HEK293T (cell line): ENCODE results near the gene MTIF2.

ENCODE experiments used
- CTCF ChIA-PET: fragments of 350-600 bp; formaldehyde crosslinking; extraction: SDS; loops from one replicate; lab custom pipeline; 2021; ENCODE audit warnings: antibody characterized with exemption, inconsistent platforms; lab: Yijun Ruan, JAX
- POLR2A ChIA-PET: fragments of 350-600 bp; formaldehyde crosslinking; extraction: SDS; loops from one replicate; lab custom pipeline; 2020; ENCODE audit warnings: antibody characterized with exemption, inconsistent platforms; lab: Yijun Ruan, JAX
- DNase-seq: peaks from one replicate; pipeline ENCODE4 v3.0.0; 2012; ENCODE audit warnings: mixed read lengths; ENCODE audit errors: extremely low spot score
- ARNT ChIP-seq: fragments of 450-650 bp; IDR thresholded peaks from 2 replicates; pipeline ENCODE4 v1.6.1; 2017; ENCODE audit warnings: mild to moderate bottlenecking
- BHLHE40 ChIP-seq: fragments of 450-650 bp; IDR thresholded peaks from 2 replicates; pipeline ENCODE4 v1.6.1; 2016; ENCODE audit warnings: mild to moderate bottlenecking, moderate library complexity, borderline replicate concordance
- CTBP1 ChIP-seq: fragments of 450-650 bp; IDR thresholded peaks from 2 replicates; pipeline ENCODE4 v1.6.1; 2016; ENCODE audit warnings: borderline replicate concordance
- ELF4 ChIP-seq: fragments of 450-650 bp; IDR thresholded peaks from 2 replicates; pipeline ENCODE4 v1.6.1; 2017; ENCODE audit warnings: antibody characterized with exemption
- FOXA1 ChIP-seq: fragments of 450-650 bp; IDR thresholded peaks from 2 replicates; pipeline ENCODE4 v1.6.1; 2016; ENCODE audit warnings: mild to moderate bottlenecking
- FOXK2 ChIP-seq: fragments of 450-650 bp; IDR thresholded peaks from 2 replicates; pipeline ENCODE4 v1.6.1; 2016; ENCODE audit warnings: mild to moderate bottlenecking
- FOXM1 ChIP-seq: fragments of 450-650 bp; IDR thresholded peaks from 2 replicates; pipeline ENCODE4 v1.6.1; 2017; ENCODE audit warnings: mild to moderate bottlenecking, borderline replicate concordance
- HDGF ChIP-seq: fragments of 450-650 bp; IDR thresholded peaks from 2 replicates; pipeline ENCODE4 v1.6.1; 2017; ENCODE audit warnings: antibody characterized with exemption, borderline replicate concordance
- L3MBTL2 ChIP-seq: fragments of 450-650 bp; conservative IDR thresholded peaks from 2 replicates; pipeline ENCODE4 v1.6.1; 2016; ENCODE audit warnings: mild to moderate bottlenecking
- LEF1 ChIP-seq: fragments of 450-650 bp; IDR thresholded peaks from 2 replicates; pipeline ENCODE4 v1.6.1; 2017; ENCODE audit warnings: mild to moderate bottlenecking, borderline replicate concordance
- NFRKB ChIP-seq: fragments of 450-650 bp; IDR thresholded peaks from 2 replicates; pipeline ENCODE4 v1.6.1; 2016; ENCODE audit warnings: mild to moderate bottlenecking, moderate library complexity
- SP1 ChIP-seq: fragments of 450-650 bp; IDR thresholded peaks from 2 replicates; pipeline ENCODE4 v1.6.1; 2017
- SUZ12 ChIP-seq: fragments of 450-650 bp; IDR thresholded peaks from 2 replicates; pipeline ENCODE4 v1.6.1; 2016; ENCODE audit warnings: mild to moderate bottlenecking
- TARDBP ChIP-seq: fragments of 450-650 bp; IDR thresholded peaks from 2 replicates; pipeline ENCODE4 v1.6.1; 2016
- ZNF384 ChIP-seq: fragments of 450-650 bp; IDR thresholded peaks from 2 replicates; pipeline ENCODE4 v1.6.1; 2016
- TF ChIP-seq, protein P1 (sequence below): fragments of 450-650 bp; IDR thresholded peaks from 2 replicates; pipeline ENCODE4 v1.6.1; 2016

MTIF2 gene, protein sequence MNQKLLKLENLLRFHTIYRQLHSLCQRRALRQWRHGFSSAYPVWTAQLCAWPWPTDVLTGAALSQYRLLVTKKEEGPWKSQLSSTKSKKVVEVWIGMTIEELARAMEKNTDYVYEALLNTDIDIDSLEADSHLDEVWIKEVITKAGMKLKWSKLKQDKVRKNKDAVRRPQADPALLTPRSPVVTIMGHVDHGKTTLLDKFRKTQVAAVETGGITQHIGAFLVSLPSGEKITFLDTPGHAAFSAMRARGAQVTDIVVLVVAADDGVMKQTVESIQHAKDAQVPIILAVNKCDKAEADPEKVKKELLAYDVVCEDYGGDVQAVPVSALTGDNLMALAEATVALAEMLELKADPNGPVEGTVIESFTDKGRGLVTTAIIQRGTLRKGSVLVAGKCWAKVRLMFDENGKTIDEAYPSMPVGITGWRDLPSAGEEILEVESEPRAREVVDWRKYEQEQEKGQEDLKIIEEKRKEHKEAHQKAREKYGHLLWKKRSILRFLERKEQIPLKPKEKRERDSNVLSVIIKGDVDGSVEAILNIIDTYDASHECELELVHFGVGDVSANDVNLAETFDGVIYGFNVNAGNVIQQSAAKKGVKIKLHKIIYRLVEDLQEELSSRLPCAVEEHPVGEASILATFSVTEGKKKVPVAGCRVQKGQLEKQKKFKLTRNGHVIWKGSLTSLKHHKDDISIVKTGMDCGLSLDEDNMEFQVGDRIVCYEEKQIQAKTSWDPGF

DNA sequence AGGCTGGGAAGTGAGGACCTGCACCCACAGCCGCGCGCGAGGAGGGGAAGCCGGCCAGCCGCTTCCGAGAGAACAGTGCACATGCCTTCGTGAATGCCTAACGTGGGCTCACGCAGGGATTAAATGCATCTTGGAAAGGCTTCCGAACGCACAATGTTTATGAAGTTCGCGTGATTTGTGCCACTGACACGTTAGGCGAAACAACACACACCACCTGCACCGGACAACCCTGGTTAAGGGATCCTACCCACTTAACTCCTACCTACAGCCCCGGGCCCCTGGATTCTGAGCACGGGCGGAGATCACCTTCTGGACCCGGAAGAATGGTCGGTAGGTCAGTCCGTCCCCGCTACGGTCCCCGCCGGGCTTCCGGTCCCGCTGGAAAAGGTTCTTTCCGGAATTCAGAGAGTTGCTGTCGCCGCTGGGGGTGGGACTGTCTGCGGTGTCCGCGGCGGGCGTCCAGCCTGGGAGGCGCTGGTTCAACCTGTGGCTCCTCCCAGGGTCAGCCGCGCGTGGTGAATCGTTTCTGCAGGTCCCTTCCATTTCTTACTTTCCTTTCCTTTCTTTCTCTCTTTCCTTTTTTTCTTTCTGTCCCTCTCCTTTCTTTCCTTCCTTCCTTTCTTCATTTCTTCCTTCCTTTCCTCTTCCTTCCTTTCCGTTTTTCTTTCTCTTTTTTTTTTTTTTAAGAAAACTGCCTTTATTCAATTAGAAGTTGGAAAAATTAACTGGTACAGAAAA, at the start of gene MTIF2:
TSS of gene MTIF2 (minus strand) at position 325 of the 738 bp plus-strand sequence. CDS start 5,373 bp downstream, outside the sequence.
- ChIA-PET CTCF (no interaction called here), POLR2A (interaction anchor here (0.8 to 1.6 kb wide), 6 partner anchors 11 to 349 kb away, joined by 3 to 9 read pairs (median 4); partner anchors contain the start of genes CLHC1, PPP4R3B and RPS27A)
- TF ChIP-seq L3MBTL2 (peak; percentile 56; the same call in 1 of the 2 replicates), LEF1 (no peak; the same call in 1 of the 2 replicates), ELF4 (peak; percentile 73), SUZ12 (no peak), FOXM1 (no peak; the same call in 1 of the 2 replicates), CTBP1 (peak; percentile 43), NFRKB (no peak), FOXA1 (no peak), ARNT (no peak), SP1 (no peak), HDGF (no peak)
- TF ChIP-seq, protein P1, sequence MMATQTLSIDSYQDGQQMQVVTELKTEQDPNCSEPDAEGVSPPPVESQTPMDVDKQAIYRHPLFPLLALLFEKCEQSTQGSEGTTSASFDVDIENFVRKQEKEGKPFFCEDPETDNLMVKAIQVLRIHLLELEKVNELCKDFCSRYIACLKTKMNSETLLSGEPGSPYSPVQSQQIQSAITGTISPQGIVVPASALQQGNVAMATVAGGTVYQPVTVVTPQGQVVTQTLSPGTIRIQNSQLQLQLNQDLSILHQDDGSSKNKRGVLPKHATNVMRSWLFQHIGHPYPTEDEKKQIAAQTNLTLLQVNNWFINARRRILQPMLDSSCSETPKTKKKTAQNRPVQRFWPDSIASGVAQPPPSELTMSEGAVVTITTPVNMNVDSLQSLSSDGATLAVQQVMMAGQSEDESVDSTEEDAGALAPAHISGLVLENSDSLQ, result peak; percentile 73
- peak; percentile 90 for DNase-seq

DNA sequence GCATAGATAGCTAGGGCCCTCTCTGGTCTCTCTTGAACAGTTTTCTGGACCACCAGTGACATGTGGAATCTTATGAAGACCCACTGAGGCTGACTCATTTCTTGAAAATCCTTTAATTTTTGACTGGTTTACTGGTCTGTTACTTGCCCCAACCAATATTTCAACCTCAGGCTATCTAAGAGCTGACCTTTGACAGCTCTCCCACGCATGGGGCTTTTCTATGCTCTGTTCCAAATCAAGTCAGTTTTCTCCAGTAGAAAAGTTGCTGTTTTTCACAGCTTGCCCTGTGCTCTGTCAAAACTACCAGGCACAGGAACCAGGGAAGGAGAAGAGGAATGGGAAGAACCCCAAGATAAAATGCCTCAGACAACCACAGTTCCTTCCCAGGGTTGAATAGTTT, 46.0 kb upstream of the MTIF2 start:
- ChIA-PET POLR2A (no interaction called here), CTCF (no interaction called here)
- DNase-seq, result no peak
- TF ChIP-seq CTBP1, result no peak
- TF ChIP-seq FOXA1, result no peak
- TF ChIP-seq ZNF384, result no peak
- no peak for TF ChIP-seq ELF4
- no peak for TF ChIP-seq FOXM1
- no peak for TF ChIP-seq SP1
- no peak for TF ChIP-seq L3MBTL2
- TF ChIP-seq, protein P1, result no peak
- no peak for TF ChIP-seq BHLHE40
- no peak for TF ChIP-seq NFRKB
- TF ChIP-seq TARDBP, result no peak

DNA sequence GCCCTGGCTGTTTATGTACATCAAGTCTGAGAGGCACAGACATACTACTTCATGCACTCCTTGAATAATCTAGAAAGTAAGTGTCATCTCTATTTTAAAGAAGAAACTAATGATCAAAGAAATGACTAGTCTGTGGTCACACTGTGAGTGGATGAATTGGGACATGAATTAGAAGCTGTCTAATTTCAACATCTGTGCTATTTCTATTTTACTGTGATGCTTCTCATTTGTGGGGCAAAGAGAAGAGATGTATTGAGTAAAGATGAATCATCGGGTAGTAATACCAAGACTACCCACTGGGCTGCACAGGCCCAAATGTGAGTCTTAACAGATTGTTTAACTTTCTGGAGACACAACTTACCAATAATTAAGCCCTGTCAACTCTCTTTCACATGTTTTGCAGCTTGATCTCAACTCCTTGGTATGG, 42.4 kb upstream of the MTIF2 start:
- DNase-seq, result peak; percentile 10
- CTCF ChIA-PET, result no interaction called here
- POLR2A ChIA-PET, result no interaction called here
- TF ChIP-seq SP1 (no peak), CTBP1 (no peak), ARNT (no peak), SUZ12 (no peak), HDGF (no peak), ZNF384 (no peak), TARDBP (no peak), ELF4 (no peak), FOXA1 (no peak), L3MBTL2 (no peak), NFRKB (no peak), BHLHE40 (no peak), LEF1 (no peak), FOXK2 (no peak)
- TF ChIP-seq, protein P1, result no peak

DNA sequence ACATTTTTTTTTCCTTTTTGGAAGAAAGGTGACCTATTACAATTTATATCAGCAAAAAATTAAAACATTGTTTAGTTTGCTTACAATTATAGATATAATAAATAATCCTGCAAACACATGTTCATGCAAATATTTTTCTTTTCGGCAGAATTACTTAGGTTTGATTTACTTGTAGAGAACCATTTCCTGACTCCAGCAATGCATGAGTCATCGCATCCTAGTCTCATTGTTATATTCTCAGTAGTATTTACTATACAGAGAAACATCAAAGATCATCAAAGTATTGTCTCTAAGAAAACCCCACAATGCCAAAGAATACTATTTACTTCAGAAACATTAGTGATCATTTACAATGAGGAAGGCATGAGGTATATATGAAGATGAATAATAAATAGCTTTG, 40.4 kb upstream of the MTIF2 start:
- no peak for TF ChIP-seq ZNF384
- TF ChIP-seq FOXK2, result no peak
- TF ChIP-seq HDGF, result no peak
- TF ChIP-seq LEF1, result no peak
- no peak for DNase-seq
- ChIA-PET CTCF (no interaction called here), POLR2A (no interaction called here)

DNA sequence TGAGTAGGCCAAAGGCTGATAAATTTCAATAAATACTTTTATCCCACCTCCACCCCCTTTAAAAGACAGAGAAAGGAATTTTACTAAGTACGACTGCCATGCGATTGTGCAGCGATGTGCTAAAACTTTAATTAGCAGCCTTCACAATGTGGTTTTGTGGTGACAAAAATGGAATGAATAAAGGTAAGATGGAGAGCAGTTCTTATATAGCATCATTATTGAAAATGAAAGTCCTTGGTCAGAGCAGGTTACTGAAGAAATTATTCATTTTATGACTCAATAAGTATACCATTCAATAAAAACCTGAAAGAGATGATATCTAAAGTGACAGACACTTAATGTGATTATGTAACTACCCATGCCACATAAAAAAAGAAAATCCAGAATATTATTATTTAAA, 33.2 kb upstream of the MTIF2 start:
- no peak for DNase-seq
- POLR2A ChIA-PET, result no interaction called here
- CTCF ChIA-PET, result no interaction called here
- no peak for TF ChIP-seq HDGF
- no peak for TF ChIP-seq LEF1
- no peak for TF ChIP-seq FOXM1
- no peak for TF ChIP-seq SUZ12
- TF ChIP-seq, protein P1, result no peak
- no peak for TF ChIP-seq ARNT
- no peak for TF ChIP-seq BHLHE40
- no peak for TF ChIP-seq ZNF384
- TF ChIP-seq FOXA1, result no peak
- no peak for TF ChIP-seq L3MBTL2
- no peak for TF ChIP-seq ELF4
- no peak for TF ChIP-seq CTBP1
- TF ChIP-seq NFRKB, result no peak
- no peak for TF ChIP-seq SP1
- no peak for TF ChIP-seq FOXK2
- no peak for TF ChIP-seq TARDBP
